Sigmoid colon (tissue), 7 donors: ENCODE data around the gene BOLA3. TPM values are rescaled to one million over a fixed set of nuclear protein-coding genes. Genes with fewer than 3 reads are reported as not detected.
"Not testable (repeated sequence)": the region's sequence is repeated elsewhere in the genome, so short reads cannot be mapped to it uniquely, and the experiment has no call there.

Source experiments
- DNase-seq: peaks from one replicate; pipeline ENCODE4 v3.0.0-alpha.2; 2019
- H3K27ac ChIP-seq, 4 donors: fragments of 200-600 bp; sonication (generic); one replicate each; pipeline ENCODE4 v1.5.1; 2016 to 2019; ENCODE audit warnings: mild to moderate bottlenecking in 1 of 4
- H3K27me3 ChIP-seq, 3 donors: fragments of 200-600 bp; sonication (generic); one replicate each; pipeline ENCODE4 v1.5.1; 2019; ENCODE audit warnings: mild to moderate bottlenecking in 1 of 3
- H3K36me3 ChIP-seq, 4 donors: fragments of 200-600 bp; sonication (generic); one replicate each; pipeline ENCODE4 v1.5.1; 2016 to 2019
- H3K4me1 ChIP-seq, 4 donors: fragments of 200-600 bp; sonication (generic); one replicate each; pipeline ENCODE4 v1.5.1; 2017 to 2019
- H3K4me3 ChIP-seq, 4 donors: fragments of 200-600 bp; sonication (generic); one replicate each; pipeline ENCODE4 v1.5.1; 2017 to 2019; ENCODE audit warnings: mild to moderate bottlenecking in 2 of 4, moderate library complexity in 1 of 4
- H3K9me3 ChIP-seq, 4 donors: fragments of 200-600 bp in 3 of 4; sonication (generic) in 3 of 4; one replicate each; pipeline versions ENCODE4 v1.5.1 to v1.6.1; 2013 to 2019
- EP300 ChIP-seq, 4 donors: sonication (generic); formaldehyde crosslinking; IDR thresholded peaks; one replicate each; pipeline ENCODE4 v1.6.1; 2017; ENCODE audit warnings: antibody characterized with exemption in 4 of 4
- POLR2A ChIP-seq, 2 donors: fragments of 450-650 bp; IDR thresholded peaks; one replicate each; pipeline ENCODE4 v1.6.1; 2016; ENCODE audit warnings: antibody characterized with exemption in 2 of 2, mild to moderate bottlenecking in 2 of 2, moderate library complexity in 2 of 2
- POLR2AphosphoS5 ChIP-seq, 4 donors: sonication (generic); formaldehyde crosslinking; IDR thresholded peaks; one replicate each; pipeline ENCODE4 v1.6.1; 2017; ENCODE audit warnings: antibody characterized with exemption in 4 of 4
- WGBS, 2 donors: extraction: QIAGEN DNeasy Blood & Tissue Kit; methylation state at CpG; one replicate each; pipeline ENCODE4 v1.1.7; 2013; 5-methylcytosine and 5-hydroxymethylcytosine counted together
- intact Hi-C: fragments of 100-400 bp; cut with DNase I; formaldehyde crosslinking; loops from one replicate; pipeline ENCODE4 v1.15.1; 2023
- polyA plus RNA-seq, 3 donors: library from polyadenylated mRNA; stranded (reverse); fragments of 200-250 nt; gene quantifications; one replicate each; pipeline ENCODE4 v1.2.3, GENCODE V29; 2013
- total RNA-seq, 4 donors: library from RNA; depleted of rRNA; stranded (reverse); fragments of >200 nt; gene quantifications; one replicate each; pipeline ENCODE4 v1.1.0, GENCODE V29; 2016
- TF ChIP-seq, protein P1 (sequence below), 4 experiments: fragments of 450-650 bp in 3 of 4; fragments of 200-600 bp in 1 of 4; IDR thresholded peaks; one replicate each; pipeline ENCODE4 v1.5.1; 2016 to 2019; ENCODE audit warnings: antibody characterized with exemption in 4 of 4, mild to moderate bottlenecking in 3 of 4, moderate library complexity in 2 of 4
- donor health status: healthy with polysubstance abuse.
- donor health status: Bipolar disorder and iron deficiency.
- donor health status: healthy.

BOLA3 gene
- total and polyA plus RNA-seq, 7 donors = 26.1 to 131 (median 44.4) TPM

DNA sequence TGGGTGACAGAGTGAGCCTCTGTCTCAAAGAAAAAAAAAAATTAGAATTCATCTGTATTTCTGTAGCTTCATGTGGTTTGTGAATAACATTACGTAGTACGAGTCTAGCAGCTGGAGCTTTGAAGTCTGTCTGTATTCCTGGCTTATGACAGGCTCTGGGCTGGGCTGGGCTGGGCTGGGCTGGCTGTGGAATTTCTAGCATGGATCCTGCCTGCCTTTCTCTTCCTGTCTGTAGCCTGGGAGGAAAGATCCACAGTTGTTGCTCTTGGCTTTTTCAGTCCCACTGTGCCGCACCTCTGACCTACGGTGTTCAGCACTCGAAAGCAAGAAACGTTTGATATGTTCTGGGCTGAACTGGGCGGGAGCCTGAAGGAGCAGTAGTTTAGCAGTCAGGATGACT is 55.4 kb downstream of the BOLA3 start:
- Histone ChIP-seq H3K9me3 (no peaks in the 10 kb centered on the region), H3K27me3 (no peaks in the 10 kb centered on the region), H3K4me1 (no peaks in the 10 kb centered on the region), H3K36me3 (peaks cover 0 to 78% (median 16%) of the 10 kb centered on the region in 4 donors), H3K27ac (no peak overlapping the region), H3K4me3 (no peak overlapping the region)
- DNase-seq = no peak
- WGBS, 2 donors = 87 to 89% methylated on average over 7 of the region's 7 CpGs
- intact Hi-C loops = no loop called here
- TF ChIP-seq POLR2A (IDR thresholded peaks at IDR 0.05) (no peak), POLR2AphosphoS5 (IDR thresholded peaks at IDR 0.05) (no peak), EP300 (IDR thresholded peaks at IDR 0.05) (no peak)
- TF ChIP-seq, protein P1, sequence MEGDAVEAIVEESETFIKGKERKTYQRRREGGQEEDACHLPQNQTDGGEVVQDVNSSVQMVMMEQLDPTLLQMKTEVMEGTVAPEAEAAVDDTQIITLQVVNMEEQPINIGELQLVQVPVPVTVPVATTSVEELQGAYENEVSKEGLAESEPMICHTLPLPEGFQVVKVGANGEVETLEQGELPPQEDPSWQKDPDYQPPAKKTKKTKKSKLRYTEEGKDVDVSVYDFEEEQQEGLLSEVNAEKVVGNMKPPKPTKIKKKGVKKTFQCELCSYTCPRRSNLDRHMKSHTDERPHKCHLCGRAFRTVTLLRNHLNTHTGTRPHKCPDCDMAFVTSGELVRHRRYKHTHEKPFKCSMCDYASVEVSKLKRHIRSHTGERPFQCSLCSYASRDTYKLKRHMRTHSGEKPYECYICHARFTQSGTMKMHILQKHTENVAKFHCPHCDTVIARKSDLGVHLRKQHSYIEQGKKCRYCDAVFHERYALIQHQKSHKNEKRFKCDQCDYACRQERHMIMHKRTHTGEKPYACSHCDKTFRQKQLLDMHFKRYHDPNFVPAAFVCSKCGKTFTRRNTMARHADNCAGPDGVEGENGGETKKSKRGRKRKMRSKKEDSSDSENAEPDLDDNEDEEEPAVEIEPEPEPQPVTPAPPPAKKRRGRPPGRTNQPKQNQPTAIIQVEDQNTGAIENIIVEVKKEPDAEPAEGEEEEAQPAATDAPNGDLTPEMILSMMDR (IDR thresholded peaks at IDR 0.05) = no peak

DNA sequence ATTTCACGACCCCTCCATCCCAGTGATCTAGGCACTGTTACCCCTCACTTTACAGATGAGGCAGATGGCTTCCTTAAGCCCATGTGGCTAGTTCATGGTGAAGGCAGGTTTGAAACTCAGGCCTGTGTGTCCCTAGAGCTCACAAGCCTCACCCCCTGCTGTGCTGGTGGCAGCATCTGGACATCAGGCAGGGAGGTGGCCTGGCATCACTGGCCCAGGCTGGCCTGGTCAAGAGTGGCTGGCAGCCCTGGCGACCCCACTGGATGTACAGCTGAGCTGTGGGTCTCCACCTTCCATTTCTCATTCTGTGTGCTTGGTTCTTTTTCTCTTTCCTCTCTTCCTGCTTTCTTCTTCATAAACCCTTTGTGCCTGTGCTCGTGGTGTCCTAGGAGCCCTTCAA is 56.3 kb downstream of the BOLA3 start:
- TF ChIP-seq EP300 (IDR thresholded peaks at IDR 0.05) = no peak
- TF ChIP-seq, protein P1 (IDR thresholded peaks at IDR 0.05) = no peak
- TF ChIP-seq POLR2AphosphoS5 (IDR thresholded peaks at IDR 0.05) = no peak
- no peak for TF ChIP-seq POLR2A (IDR thresholded peaks at IDR 0.05)
- Histone ChIP-seq H3K27ac (no peak overlapping the region), H3K36me3 (peaks cover 0 to 78% (median 16%) of the 10 kb centered on the region in 4 donors), H3K27me3 (no peaks in the 10 kb centered on the region), H3K4me1 (no peaks in the 10 kb centered on the region), H3K9me3 (no peaks in the 10 kb centered on the region), H3K4me3 (no peak overlapping the region)
- DNase-seq = no peak
- WGBS, 2 donors = 93 to 97% methylated on average over 3 of the region's 3 CpGs
- intact Hi-C loops = no loop called here

DNA sequence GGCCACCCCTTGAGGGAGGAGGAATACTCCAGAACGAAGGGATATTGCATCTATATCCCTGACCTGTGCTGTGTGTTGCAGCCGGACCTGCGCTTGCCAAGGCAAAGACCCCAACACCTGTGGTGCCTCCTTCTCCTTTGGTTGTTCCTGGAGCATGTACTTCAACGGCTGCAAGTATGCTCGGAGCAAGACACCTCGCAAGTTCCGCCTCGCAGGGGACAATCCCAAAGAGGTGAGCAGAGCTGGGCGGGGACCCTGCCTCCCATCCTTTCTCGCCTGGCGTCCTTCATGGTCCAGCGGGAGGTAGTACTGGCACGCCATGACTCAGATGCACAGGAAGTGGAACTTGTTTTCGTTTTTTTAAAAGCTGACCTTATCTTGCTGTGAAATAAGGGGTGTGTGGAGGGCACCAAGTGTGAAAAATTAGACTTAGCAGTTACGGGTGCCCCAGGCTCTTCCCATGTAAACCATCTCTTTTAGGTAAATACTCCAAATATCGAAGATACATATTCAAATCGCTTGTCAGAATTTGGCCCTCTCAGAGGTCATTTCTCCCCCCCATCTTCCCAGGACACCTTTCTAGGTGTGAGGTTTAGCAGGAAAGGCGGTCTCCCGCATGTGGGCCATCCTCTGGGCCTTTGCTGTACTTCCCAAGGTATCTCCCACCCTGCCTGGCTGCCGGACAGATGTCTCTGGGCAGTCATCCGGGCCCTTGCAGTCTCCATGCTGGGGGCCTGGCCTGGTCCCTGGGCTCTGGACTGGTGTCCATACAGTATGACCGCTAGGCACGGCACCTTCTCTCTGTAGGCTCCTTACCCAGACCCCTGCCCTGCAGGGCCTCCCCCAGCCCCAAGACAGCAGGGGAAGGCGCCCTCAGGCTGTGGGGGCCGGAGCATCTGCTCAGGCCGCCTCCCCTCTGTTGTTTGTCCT is 57.6 kb downstream of the BOLA3 start:
- WGBS, 2 donors = 94 to 95% methylated on average over 26 of the region's 26 CpGs
- TF ChIP-seq POLR2A (IDR thresholded peaks at IDR 0.05) (no peak), POLR2AphosphoS5 (IDR thresholded peaks at IDR 0.05) (no peak), EP300 (IDR thresholded peaks at IDR 0.05) (no peak)
- TF ChIP-seq, protein P1 (IDR thresholded peaks at IDR 0.05) = no peak
- H3K27ac ChIP-seq = no peak overlapping the region
- H3K4me3 ChIP-seq = no peak overlapping the region
- intact Hi-C loops = loop anchor here (10.0 kb wide), 2 partner anchors 155 to 265 kb away; partner anchors contain the start of gene STAMBP
- no peaks in the 10 kb centered on the region for H3K27me3 ChIP-seq
- peaks cover 0 to 75% (median 16%) of the 10 kb centered on the region in 4 donors for H3K36me3 ChIP-seq
- no peak for DNase-seq
- H3K4me1 ChIP-seq = no peaks in the 10 kb centered on the region
- no peaks in the 10 kb centered on the region for H3K9me3 ChIP-seq

DNA sequence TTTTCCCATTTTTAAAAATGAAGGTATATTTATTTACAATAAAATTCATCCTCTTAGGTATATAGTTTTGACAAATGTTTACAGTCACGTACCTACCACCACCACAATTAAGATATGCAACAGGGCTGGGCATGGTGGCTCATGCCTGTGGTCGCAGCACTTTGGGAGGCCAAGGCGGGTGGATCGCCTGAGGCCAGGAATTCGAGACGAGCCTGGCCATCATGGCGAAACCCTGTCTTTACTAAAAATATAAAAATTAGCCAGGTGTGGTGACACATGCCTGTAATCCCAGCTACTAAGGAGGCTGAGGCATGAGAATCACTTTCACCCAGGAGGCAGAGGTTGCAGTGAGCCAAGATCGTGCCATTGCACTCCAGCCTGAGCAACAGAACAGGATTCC is 59.0 kb downstream of the BOLA3 start:
- H3K9me3 ChIP-seq, H3K27ac ChIP-seq, H3K27me3 ChIP-seq, H3K4me1 ChIP-seq, H3K4me3 ChIP-seq, DNase-seq: not testable (repeated sequence)
- 92 to 98% methylated on average over 8 of the region's 8 CpGs for WGBS, 2 donors
- intact Hi-C loops = loop anchor here (10.0 kb wide), 2 partner anchors 154 to 264 kb away; partner anchors contain the start of gene STAMBP
- peaks cover 0 to 61% (median 12%) of the 10 kb centered on the region in 4 donors for H3K36me3 ChIP-seq

DNA sequence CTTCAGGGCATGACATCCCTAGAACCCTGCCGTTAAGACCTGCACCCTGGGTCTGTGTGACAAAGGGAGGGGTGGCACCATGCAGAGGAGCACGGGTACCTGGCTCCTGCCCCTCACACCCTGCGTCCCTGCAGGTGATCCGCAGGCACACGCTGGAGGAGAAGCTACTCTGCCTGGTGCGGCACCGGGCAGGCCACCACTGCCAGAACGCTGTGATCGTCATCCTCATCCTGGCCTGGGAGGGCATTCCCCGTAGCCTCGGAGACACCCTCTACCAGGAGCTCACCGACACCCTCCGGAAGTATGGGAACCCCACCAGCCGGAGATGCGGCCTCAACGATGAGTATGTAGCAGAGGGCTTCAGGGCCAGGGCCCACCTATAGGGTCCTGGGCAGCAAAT is 60.0 kb downstream of the BOLA3 start:
- WGBS, 2 donors = 97% methylated on average over 16 of the region's 16 CpGs
- intact Hi-C loops = loop anchor here (10.0 kb wide), 2 partner anchors 153 to 263 kb away; partner anchors contain the start of gene STAMBP
- TF ChIP-seq POLR2AphosphoS5 (IDR thresholded peaks at IDR 0.05) (no peak), POLR2A (IDR thresholded peaks at IDR 0.05) (no peak), EP300 (IDR thresholded peaks at IDR 0.05) (no peak)
- TF ChIP-seq, protein P1 (IDR thresholded peaks at IDR 0.05) = no peak
- H3K4me3 ChIP-seq = no peak overlapping the region
- no peaks in the 10 kb centered on the region for H3K4me1 ChIP-seq
- H3K9me3 ChIP-seq = no peaks in the 10 kb centered on the region
- H3K27me3 ChIP-seq = no peaks in the 10 kb centered on the region
- H3K27ac ChIP-seq = no peak overlapping the region
- DNase-seq = no peak
- peaks cover 0 to 60% (median 7%) of the 10 kb centered on the region in 4 donors for H3K36me3 ChIP-seq
